Measurements from ENCODE around the gene ELMO1. TPM values are rescaled to one million over a fixed set of nuclear protein-coding genes. Genes with fewer than 3 reads are reported as not detected.

The ELMO1 gene
- total RNA-seq, 1 donor from 2014 or later = 11.9 TPM

DNA sequence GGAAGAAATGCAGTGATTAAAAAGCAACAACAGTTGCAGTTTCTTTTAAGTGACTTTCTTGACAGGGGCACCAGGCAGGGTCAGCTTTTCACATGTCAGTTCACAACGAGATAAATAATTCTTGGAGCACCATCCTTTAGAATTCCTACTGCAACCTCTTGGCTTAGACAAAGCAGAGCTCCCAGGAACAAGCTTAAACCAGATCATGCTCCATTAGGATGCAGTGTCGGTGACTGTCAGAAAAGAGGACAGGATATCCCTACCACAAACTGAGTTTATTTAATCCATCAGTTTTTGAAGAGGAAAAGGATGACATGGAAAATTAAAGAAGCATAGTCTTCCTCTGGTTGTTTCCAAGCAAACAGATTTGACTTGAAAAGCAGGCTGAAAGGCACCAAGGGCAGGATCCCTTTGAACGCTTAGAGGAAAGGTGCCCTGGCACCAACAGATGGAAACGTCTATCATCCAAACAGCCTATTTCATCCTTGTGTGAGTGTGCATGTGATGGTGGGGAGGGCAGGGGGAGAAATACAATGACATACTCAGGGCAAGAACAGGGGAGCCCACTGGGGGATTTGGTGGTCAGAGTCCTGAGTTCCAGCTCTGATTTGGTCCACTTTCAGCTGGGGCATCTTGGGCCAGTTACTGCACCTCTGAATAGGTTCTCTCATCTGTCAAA is 392.3 kb downstream of the ELMO1 start:
- ATAC-seq (ENCODE audit: poor library complexity) (no peak), DNase-seq (no peak)
- intact Hi-C loops (cut with DNase I) = no loop called here

DNA sequence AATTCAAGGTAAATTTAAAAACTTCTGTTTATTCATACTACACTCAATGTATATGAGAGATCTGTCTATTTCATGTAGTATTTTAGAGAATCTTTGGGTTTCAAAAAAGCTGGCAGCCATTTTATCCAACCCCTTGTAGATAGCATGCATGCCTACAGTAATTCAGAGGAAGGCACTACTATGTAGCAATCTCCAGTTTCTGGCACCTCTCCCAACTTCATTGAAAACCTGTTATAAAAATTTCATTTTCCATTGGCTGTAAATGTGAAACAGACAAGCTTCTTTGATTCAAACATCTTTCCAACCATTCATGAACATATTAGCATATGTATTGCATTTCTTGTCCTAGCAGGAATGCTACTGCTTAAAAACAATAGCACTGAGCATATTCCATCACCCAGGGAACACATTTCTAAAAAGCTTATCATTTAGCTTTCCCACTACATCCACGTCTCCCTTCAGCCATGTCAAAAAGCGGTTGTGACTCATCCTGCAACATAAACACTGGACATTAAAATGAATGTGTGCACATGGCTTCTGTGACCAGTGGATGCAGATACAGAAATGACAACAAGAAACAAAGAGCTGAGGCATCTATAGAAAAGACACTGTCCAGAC is 393.9 kb downstream of the ELMO1 start:
- DNase-seq (no peak), ATAC-seq (ENCODE audit: poor library complexity) (no peak)
- intact Hi-C loops (cut with DNase I) = no loop called here

DNA sequence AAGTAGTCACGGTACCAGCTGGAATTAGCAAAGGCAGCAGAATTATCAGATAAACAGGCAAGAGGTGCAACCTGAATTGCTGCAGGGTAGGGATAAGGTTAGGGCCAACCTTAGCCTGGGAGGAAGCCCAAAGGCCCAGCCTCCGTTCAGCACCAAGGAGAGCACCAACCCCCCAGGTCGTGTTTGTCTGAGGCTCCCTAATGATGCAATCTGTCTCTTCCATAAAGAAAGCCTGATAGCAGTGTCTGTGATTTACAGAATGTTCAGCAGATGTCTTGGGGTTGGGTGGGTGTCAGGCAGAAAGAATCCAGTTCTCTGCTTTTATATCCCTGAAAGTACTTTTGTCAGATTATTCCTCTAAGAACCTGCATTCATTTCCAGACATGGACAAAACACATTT is 396.0 kb downstream of the ELMO1 start:
- DNase-seq (peak; percentile 44), ATAC-seq (ENCODE audit: poor library complexity) (no peak)
- intact Hi-C loops (cut with DNase I) = no loop called here

DNA sequence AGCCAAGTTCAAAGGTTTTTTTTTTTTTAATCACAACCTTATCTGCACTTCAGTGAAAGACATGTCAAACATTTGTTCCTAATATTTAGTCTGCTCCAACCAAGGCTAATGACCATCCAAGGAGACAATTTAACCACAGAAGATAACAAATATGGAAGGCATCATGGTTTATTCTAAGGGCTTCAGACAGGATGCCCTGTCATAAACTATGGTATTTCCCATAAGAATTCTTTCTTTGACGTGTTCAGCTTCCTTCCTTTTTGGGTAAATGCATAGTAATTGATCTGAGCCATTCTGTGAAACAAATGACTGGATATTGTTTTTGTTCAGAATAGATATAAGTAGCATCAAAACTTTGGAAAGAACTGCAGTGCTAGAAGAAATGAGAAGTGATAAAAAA is 397.9 kb downstream of the ELMO1 start:
- ATAC-seq (ENCODE audit: poor library complexity) = no peak
- no peak for DNase-seq
- intact Hi-C loops (cut with DNase I) = no loop called here

DNA sequence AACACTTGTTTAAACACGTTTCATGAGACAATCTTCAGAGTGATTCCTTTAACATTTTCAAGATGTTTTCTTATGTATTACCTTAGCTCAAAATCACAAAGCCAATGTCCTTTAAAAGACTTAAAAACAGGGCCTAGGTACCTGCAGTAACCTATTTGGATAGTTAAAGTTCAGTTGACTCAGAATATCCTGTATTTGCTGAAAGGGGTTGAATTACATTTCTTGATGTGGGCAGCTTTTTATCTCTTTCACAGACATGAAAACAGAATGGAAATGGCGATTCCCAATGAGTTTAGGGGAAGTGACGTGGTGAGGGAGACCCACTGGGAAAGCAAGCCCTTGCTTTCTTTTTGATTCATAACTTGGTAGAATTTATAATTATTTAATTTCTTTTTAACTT is 400.0 kb downstream of the ELMO1 start:
- intact Hi-C loops (cut with DNase I) = no loop called here
- DNase-seq (no peak), ATAC-seq (ENCODE audit: poor library complexity) (no peak)

DNA sequence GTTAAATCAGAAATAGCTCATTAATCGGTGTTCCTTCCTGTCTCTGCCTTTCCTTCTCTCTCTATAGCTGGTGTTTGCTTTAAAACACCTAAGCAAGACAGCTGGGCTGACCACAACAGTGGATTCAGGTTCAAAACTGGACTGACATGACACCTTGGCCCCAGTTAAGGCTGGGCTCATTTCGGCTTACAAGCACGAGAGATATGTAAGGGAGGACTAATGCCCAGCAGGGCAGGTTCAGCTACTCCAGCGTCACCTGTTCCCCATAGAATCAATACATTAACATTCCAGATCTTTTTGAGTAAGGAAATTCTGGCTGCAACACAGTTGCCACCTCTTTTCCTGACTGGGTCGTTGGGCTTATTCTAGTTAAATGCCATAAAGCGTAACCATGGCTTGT is 401.4 kb downstream of the ELMO1 start:
- DNase-seq (no peak), ATAC-seq (ENCODE audit: poor library complexity) (no peak)
- intact Hi-C loops (cut with DNase I) = no loop called here

DNA sequence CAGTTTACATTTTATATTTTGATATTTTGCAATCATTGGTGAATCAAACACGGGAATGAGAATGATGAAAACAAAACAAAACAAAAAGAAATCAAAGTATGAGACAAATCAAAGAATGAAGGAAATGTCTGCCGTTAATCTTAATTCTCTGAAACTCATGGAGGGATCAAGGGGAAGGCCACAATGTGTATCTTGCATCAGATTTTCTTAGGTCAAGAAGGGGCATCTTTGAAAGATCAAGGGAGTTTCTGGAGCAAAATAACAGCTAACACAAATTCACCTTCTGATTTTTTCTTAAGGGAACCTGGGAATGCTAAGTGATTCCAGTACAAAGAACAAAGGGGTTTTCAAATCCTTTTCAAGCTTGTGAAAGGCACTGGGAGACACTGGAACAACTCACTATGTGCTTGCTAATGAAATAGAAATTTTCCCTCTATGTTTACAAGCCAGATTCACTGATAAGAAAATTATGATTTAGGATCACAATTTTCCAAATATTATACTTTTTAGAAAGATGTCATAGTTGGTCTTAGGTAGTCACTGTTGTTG is 402.1 kb downstream of the ELMO1 start:
- intact Hi-C loops (cut with DNase I) = no loop called here
- DNase-seq = no peak
- no peak for ATAC-seq (ENCODE audit: poor library complexity)

DNA sequence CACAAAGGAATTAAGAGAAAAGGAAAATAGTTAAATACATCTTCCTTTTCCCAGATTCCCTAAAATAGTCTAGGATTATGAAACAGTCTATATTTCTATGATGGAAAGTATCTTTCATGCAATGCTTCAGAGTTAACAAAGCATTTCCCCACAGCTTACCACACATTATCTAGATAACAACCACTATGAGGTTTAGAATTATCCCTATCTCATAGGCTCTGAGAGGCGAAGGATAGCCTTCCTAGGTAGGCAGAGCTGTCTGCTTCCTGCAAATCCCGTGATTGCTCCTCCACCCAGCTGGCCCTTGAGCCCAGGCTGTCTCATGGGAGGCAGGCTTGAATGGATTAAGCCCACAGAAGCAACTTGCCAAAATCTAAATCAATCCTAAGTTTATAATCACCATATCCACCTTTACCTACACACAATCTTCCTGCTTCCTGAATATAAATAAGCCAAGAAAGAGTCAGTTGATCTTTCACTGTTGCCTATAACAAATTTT is 402.9 kb downstream of the ELMO1 start:
- no peak for ATAC-seq (ENCODE audit: poor library complexity)
- DNase-seq = no peak
- intact Hi-C loops (cut with DNase I) = no loop called here

DNA sequence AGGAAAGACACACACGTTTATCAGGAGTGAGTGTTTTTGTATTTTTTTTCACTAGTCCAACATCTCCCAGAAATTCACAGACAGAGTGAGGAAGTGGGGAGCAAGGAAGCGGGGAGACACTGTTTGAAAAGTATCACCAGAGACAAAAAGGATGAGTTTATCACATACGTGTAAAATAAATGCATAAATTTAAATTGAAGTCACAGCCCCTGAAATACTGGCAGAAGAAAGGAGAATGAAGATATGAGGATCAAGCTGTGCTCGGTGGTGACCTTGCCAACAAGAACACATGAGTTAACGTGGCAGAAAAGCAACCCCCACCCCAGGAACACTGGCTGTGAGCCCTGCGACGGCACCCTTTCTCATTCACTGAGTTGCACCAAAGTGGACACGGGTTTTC is 407.2 kb downstream of the ELMO1 start:
- intact Hi-C loops (cut with DNase I) = no loop called here
- DNase-seq = no peak
- no peak for ATAC-seq (ENCODE audit: poor library complexity)

DNA sequence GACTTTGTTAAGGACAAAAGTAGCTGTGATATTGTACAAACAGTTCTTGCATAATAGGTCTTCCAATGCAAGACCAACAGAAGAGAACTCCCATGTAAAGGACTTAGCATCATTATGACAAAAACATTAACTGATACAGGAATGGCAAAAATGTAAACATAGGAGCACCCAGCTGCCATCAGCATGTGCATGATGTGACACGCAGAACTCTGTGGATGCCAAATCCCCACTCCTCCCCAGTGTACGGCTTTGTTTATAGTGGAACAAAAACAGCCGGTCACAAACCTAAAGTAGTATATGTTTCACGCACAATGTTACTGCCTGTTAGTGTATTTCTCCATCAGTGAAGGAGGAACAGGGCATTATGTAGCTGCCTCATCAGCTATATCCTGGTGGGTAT is 408.3 kb downstream of the ELMO1 start:
- DNase-seq = no peak
- intact Hi-C loops (cut with DNase I) = no loop called here
- ATAC-seq (ENCODE audit: poor library complexity) = no peak

DNA sequence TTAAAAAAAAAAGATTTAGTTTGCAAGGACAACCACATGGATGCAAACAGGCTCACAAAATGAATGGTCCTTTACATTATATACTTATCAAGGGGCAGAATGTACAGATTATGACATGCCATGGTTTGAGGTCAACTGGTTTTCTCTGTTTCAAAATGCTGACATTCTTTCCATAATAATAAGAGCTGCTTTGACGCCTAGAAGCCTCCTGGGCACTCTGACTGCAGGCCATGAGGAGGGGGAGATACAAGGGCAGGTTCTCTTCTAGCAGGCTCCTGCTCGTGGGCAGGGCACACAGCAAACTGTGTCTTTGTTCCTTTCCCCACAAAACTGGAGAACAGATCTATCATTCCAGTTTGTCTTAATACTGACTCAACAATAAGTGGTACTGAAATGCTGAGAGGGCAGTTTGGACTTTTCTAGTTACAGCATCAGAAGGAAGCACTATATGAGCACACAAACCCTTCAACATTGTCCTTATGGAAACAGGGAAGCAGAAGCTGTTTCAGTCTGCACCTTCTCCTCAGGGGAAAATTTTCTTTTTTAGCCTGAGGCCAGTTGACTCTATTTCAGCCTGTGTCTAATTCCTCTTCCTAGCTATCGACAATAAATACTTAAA is 409.4 kb downstream of the ELMO1 start:
- ATAC-seq (ENCODE audit: poor library complexity) (no peak), DNase-seq (no peak)
- intact Hi-C loops (cut with DNase I) = no loop called here

DNA sequence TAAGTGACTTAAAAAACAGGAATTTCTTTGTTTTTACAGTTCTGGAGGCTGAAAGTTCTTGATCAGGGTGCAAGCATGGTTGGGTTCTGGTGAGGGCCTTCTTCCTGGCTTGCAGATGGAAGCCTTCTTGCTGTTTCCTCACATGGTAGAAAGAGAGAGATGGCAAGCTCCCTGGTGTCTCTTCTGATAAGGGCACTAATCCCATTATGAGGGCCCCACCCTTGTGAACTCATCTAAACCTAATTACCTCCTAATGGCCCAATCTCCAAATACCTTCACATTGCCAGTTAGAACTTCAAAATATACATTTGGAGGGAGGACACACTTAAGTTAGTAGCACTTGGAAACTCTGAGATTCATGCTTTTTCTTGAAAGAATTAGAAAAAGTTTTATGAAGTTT is 410.0 kb downstream of the ELMO1 start:
- DNase-seq (no peak), ATAC-seq (ENCODE audit: poor library complexity) (no peak)
- intact Hi-C loops (cut with DNase I) = no loop called here

DNA sequence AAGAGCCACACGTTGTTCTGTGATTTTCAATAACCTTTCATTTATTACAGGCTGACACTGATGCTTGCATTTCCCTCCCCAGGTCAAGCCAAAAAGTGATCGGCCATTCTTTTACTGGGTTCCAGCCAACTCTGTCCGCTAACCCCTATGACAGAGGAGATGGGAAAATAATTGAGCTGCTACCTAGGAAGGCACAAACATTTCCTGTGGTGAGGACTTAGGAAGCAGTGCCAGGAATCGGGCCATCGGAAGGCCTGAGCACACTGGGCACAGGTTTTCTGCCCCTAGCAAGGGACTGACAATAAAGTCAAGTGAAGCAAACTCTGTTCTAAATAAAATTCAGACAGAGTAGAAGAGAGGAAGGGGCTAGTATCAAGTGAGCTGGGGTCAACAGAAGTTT is 411.4 kb downstream of the ELMO1 start:
- intact Hi-C loops (cut with DNase I) = no loop called here
- DNase-seq = no peak
- ATAC-seq (ENCODE audit: poor library complexity) = no peak

DNA sequence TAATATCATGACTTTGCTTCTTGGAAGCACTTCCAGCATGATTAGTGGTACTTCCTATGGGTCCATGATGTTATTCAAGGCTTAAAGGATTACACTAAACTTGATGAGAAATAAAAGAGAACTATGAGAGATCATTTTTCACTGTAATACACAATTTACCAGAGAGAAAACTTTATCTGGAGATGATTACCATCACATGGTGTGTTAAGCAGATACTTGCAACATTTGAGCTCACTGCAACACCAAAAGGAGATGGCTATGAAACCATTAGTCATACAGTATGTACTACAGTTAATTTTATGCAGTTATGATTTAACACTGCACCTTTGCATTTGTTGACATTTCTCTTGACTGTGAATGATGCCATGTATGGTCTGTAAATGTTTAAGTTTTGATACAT is 413.0 kb downstream of the ELMO1 start:
- intact Hi-C loops (cut with DNase I) = no loop called here
- no peak for ATAC-seq (ENCODE audit: poor library complexity)
- no peak for DNase-seq

DNA sequence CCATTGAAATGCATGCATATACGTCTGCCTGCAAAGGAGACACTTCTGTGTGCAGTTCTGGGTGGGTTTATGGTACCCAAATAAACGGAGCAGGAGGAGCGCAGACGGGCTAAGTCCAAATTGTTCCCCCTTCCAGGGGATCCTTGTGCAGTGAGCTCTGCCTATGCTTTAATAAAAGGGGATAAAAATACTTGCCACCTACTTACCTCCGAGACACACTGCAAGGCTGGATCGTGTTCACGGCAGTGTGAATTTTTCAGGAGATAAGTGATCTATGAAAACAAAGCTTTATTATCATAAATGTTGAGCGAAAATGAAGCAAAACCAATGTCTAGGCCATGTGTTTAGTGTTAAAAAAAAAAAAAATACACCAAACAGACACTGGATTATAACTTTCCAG is 415.5 kb downstream of the ELMO1 start:
- DNase-seq = no peak
- ATAC-seq (ENCODE audit: poor library complexity) = no peak
- intact Hi-C loops (cut with DNase I) = no loop called here

DNA sequence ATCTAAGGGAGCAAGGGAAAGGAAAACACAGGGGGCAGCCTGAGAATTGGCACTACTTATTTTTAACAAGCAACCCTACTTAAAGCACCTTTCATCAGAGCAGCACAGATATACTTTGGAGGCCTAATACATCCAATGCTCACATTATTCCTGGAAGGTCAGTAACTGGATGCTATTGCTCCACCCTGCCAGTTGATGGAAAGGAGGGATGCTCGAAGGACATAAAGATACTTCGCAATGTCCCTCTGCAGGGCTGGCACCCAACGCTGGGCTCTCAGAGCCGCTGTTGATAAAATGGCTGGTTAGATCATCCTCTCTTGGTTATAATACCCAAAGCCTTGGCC is 416.4 kb downstream of the ELMO1 start:
- peak; percentile 24 for ATAC-seq (ENCODE audit: poor library complexity)
- no peak for DNase-seq
- intact Hi-C loops (cut with DNase I) = no loop called here

DNA sequence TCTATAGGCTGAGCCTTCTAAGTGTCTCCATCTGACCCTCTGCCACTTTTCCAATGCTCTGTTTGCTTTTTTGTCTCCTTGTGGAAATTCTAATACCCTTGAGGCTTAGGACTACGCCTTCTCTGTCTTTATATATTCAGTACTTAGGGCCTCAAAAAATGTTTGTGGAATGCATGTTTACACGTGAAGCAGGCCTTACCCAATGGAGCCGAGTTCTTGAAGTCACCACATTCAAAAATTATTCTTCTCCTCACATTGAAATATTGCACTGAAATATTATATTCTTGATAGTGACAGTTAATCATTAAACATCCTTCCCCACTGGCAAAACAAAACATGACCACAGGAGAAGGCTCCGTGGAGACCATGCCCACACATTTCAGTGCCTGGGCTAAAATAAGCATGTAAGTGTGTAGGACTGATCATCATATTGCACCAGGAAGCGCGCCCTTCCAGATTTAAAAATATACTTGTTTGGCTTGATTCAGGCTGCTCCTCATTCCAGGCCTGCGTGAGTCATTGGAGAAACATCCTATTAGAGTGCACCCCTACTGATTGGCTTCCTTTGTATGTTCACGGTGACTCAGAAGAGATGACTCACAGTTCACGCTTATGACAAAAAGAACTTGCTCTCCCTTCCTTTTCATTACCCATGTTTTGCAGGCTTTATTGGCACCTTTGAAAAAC is 416.9 kb downstream of the ELMO1 start:
- DNase-seq (peak; percentile 57), ATAC-seq (ENCODE audit: poor library complexity) (peak; percentile 99)
- intact Hi-C loops (cut with DNase I) = no loop called here

DNA sequence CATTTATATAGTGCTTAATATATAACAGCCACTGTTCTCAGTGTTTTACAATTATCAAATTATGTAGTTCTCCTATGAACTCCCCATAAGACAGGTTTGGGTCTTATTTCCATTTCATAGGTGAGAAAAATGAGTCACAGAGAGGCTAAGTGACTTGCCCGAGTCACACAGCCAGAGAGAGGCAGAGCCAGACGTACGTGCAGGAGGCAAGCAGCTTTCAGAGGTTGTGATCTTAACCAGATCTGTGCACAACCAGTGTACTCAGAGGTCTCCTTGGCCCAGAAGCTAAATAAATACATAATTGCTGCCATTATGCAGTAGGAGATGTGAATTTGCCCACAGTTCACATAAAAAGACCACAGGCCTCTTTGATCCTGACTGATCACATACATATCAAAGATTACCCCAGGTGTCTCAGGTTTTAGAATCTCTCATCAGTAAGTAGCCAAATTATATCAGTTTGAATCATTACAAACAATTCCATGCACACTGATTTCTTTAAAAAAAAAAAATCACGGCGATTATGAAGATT is 419.7 kb downstream of the ELMO1 start:
- intact Hi-C loops (cut with DNase I) = no loop called here
- ATAC-seq (ENCODE audit: poor library complexity) = no peak
- DNase-seq = no peak

DNA sequence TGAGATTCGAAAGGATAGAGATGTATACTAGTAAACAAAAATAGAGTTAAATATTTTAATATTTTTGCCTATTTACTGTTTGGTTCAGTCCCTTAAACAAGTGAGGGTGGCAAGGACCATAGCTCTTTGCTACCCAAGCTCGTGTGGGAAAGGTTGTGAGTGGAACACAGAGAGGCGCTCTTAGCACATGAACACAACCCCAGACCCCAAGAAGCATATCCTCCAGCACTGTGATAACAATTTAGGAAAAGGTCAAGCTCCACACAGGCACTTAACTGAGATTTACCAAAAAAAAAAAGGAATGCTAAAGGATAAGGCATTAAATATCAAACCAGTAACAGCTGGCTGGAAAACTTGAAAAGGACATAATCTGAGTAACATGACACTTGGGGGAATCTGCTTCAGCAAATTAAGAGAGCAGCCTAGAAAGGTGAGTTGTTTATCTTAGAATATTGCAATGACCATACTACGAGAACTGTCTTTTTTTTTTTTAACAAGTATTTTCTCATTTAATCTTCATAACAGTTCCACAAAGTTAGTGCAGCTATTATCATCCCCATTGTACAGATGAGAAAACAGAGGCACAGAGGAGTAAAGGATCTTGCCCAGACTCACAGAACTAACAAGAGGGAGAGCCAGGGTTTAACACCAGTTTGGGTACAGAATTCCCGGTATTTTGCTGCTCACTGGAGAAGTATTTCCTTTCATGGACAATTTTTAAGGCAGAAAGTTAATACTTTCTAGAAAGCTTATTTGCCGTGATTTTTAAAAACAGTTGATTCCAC is 420.9 kb downstream of the ELMO1 start:
- intact Hi-C loops (cut with DNase I) = no loop called here
- DNase-seq (no peak), ATAC-seq (ENCODE audit: poor library complexity) (no peak)
